ENCODE data around the gene SLIT3.

SLIT3 gene

GRCh38 chr5:168860503-168860902 lies 440.4 kb downstream of the SLIT3 start:
- DNase-seq = no peak
- in situ Hi-C loops (cut with HindIII; ENCODE audit: low pct_ligation_motif_present, low pct_unique_long_range_greater_than_20kb, low sequenced_read_pairs) = no loop called here

- in situ Hi-C loops (cut with HindIII; ENCODE audit: low pct_ligation_motif_present, low pct_unique_long_range_greater_than_20kb, low sequenced_read_pairs) = no loop called here
- DNase-seq = no peak
Measured at GRCh38 chr5:168860081-168860480, 440.9 kb downstream of the SLIT3 start.

GRCh38 chr5:168859471-168859870 lies 441.5 kb downstream of the SLIT3 start:
- DNase-seq = no peak
- in situ Hi-C loops (cut with HindIII; ENCODE audit: low pct_ligation_motif_present, low pct_unique_long_range_greater_than_20kb, low sequenced_read_pairs) = no loop called here

GRCh38 chr5:168858994-168859393 lies 441.9 kb downstream of the SLIT3 start:
- no peak for DNase-seq
- in situ Hi-C loops (cut with HindIII; ENCODE audit: low pct_ligation_motif_present, low pct_unique_long_range_greater_than_20kb, low sequenced_read_pairs) = no loop called here

GRCh38 chr5:168858371-168858770 lies 442.6 kb downstream of the SLIT3 start:
- DNase-seq = no peak
- in situ Hi-C loops (cut with HindIII; ENCODE audit: low pct_ligation_motif_present, low pct_unique_long_range_greater_than_20kb, low sequenced_read_pairs) = no loop called here

- in situ Hi-C loops (cut with HindIII; ENCODE audit: low pct_ligation_motif_present, low pct_unique_long_range_greater_than_20kb, low sequenced_read_pairs) = no loop called here
- DNase-seq = no peak
Measured at GRCh38 chr5:168853972-168854371, 447.0 kb downstream of the SLIT3 start.

- no peak for DNase-seq
- in situ Hi-C loops (cut with HindIII; ENCODE audit: low pct_ligation_motif_present, low pct_unique_long_range_greater_than_20kb, low sequenced_read_pairs) = no loop called here
Measured at GRCh38 chr5:168852329-168852728, 448.6 kb downstream of the SLIT3 start.

- DNase-seq = no peak
- in situ Hi-C loops (cut with HindIII; ENCODE audit: low pct_ligation_motif_present, low pct_unique_long_range_greater_than_20kb, low sequenced_read_pairs) = no loop called here
Measured at GRCh38 chr5:168851902-168852321, 449.0 kb downstream of the SLIT3 start.

- in situ Hi-C loops (cut with HindIII; ENCODE audit: low pct_ligation_motif_present, low pct_unique_long_range_greater_than_20kb, low sequenced_read_pairs) = no loop called here
- DNase-seq = no peak
Measured at GRCh38 chr5:168850683-168851082, 450.3 kb downstream of the SLIT3 start.

- DNase-seq = no peak
- in situ Hi-C loops (cut with HindIII; ENCODE audit: low pct_ligation_motif_present, low pct_unique_long_range_greater_than_20kb, low sequenced_read_pairs) = no loop called here
Measured at GRCh38 chr5:168848569-168848968, 452.4 kb downstream of the SLIT3 start.

- no peak for DNase-seq
- in situ Hi-C loops (cut with HindIII; ENCODE audit: low pct_ligation_motif_present, low pct_unique_long_range_greater_than_20kb, low sequenced_read_pairs) = no loop called here
Measured at GRCh38 chr5:168847511-168848073, 453.3 kb downstream of the SLIT3 start.

GRCh38 chr5:168844922-168845296 lies 456.0 kb downstream of the SLIT3 start:
- in situ Hi-C loops (cut with HindIII; ENCODE audit: low pct_ligation_motif_present, low pct_unique_long_range_greater_than_20kb, low sequenced_read_pairs) = no loop called here
- DNase-seq = no peak

GRCh38 chr5:168844016-168844921 lies 456.7 kb downstream of the SLIT3 start:
- DNase-seq = no peak
- in situ Hi-C loops (cut with HindIII; ENCODE audit: low pct_ligation_motif_present, low pct_unique_long_range_greater_than_20kb, low sequenced_read_pairs) = no loop called here

- in situ Hi-C loops (cut with HindIII; ENCODE audit: low pct_ligation_motif_present, low pct_unique_long_range_greater_than_20kb, low sequenced_read_pairs) = no loop called here
- no peak for DNase-seq
Measured at GRCh38 chr5:168843277-168844015, 457.5 kb downstream of the SLIT3 start.

- no peak for DNase-seq
- in situ Hi-C loops (cut with HindIII; ENCODE audit: low pct_ligation_motif_present, low pct_unique_long_range_greater_than_20kb, low sequenced_read_pairs) = no loop called here
Measured at GRCh38 chr5:168842571-168843205, 458.3 kb downstream of the SLIT3 start.

- no peak for DNase-seq
- in situ Hi-C loops (cut with HindIII; ENCODE audit: low pct_ligation_motif_present, low pct_unique_long_range_greater_than_20kb, low sequenced_read_pairs) = no loop called here
Measured at GRCh38 chr5:168837852-168838251, 463.1 kb downstream of the SLIT3 start.

- in situ Hi-C loops (cut with HindIII; ENCODE audit: low pct_ligation_motif_present, low pct_unique_long_range_greater_than_20kb, low sequenced_read_pairs) = no loop called here
- no peak for DNase-seq
Measured at GRCh38 chr5:168836603-168837231, 464.2 kb downstream of the SLIT3 start.

- in situ Hi-C loops (cut with HindIII; ENCODE audit: low pct_ligation_motif_present, low pct_unique_long_range_greater_than_20kb, low sequenced_read_pairs) = no loop called here
Measured at GRCh38 chr5:168833936-168834335, 467.0 kb downstream of the SLIT3 start.

GRCh38 chr5:168833383-168833782 lies 467.6 kb downstream of the SLIT3 start:
- no peak for DNase-seq
- in situ Hi-C loops (cut with HindIII; ENCODE audit: low pct_ligation_motif_present, low pct_unique_long_range_greater_than_20kb, low sequenced_read_pairs) = no loop called here

More at GRCh38 chr5:168833936-168834335, 467.0 kb downstream of the SLIT3 start:
- DNase-seq = no peak
